Psoas muscle (tissue), 8 donors: ENCODE measurements around the gene SLCO2B1. TPM values are rescaled to one million over a fixed set of nuclear protein-coding genes. Genes with fewer than 3 reads are reported as not detected.

Experiments
- ATAC-seq, 4 donors: fragments of 200-7000 bp; cut with Tn5 transposase; one replicate each; pipeline ENCODE4 v1.9.1; 2020; ENCODE audit warnings: moderate library complexity in 3 of 4, mild to moderate bottlenecking in 2 of 4
- DNase-seq, 2 donors: peaks; one replicate each; pipeline ENCODE4 v3.0.0-alpha.2; 2020
- H3K27ac ChIP-seq: fragments of 200-600 bp; one replicate; pipeline ENCODE4 v1.8.0; 2022
- H3K27me3 ChIP-seq, 3 donors: fragments of 200-600 bp in 1 of 3; one replicate each; pipeline versions ENCODE4 v1.6.1 to v1.8.0; 2013 to 2022; ENCODE audit warnings: low read length in 2 of 3, mild to moderate bottlenecking in 2 of 3, moderate library complexity in 1 of 3; ENCODE audit not compliant: insufficient read depth in 3 of 3
- H3K36me3 ChIP-seq, 2 donors: fragments of 200-600 bp in 1 of 2; one replicate each; pipeline versions ENCODE4 v1.6.1 to v1.8.0; 2013 to 2022; ENCODE audit warnings: low read depth in 1 of 2, mild to moderate bottlenecking in 1 of 2, moderate library complexity in 1 of 2; ENCODE audit not compliant: insufficient read depth in 1 of 2
- H3K4me1 ChIP-seq: fragments of 200-600 bp; one replicate; pipeline ENCODE4 v1.8.0; 2022
- H3K4me3 ChIP-seq: fragments of 200-600 bp; one replicate; pipeline ENCODE4 v1.8.0; 2022; ENCODE audit warnings: mild to moderate bottlenecking
- H3K9me3 ChIP-seq: fragments of 200-600 bp; one replicate; pipeline ENCODE4 v1.8.0; 2022
- CTCF ChIP-seq: fragments of 200-600 bp; IDR thresholded peaks from one replicate; pipeline ENCODE4 v1.8.0; 2022; ENCODE audit warnings: antibody characterized with exemption
- WGBS, 3 donors: extraction: QIAGEN DNeasy Blood & Tissue Kit; methylation state at CpG; one replicate each; pipeline versions ENCODE4 v1.1.6 to v1.1.7; 2013; 5-methylcytosine and 5-hydroxymethylcytosine counted together
- intact Hi-C, 2 donors: fragments of 100-400 bp; cut with DNase I; formaldehyde crosslinking; loops; one replicate each; pipeline versions ENCODE4 v1.11.0 to v1.14.2; 2022
- polyA plus RNA-seq, 3 donors: library from polyadenylated mRNA; stranded (reverse); fragments of 200-250 nt; gene quantifications; one replicate each; pipeline ENCODE4 v1.2.3, GENCODE V29; 2013
- total RNA-seq, 4 donors: library from RNA; stranded (reverse); fragmentation: NEBNext Ultra II Directional in 2 of 4; extraction: Animal tissue kit (Norgen Biotek cat#: 25700) in 2 of 4; gene quantifications; one replicate each; pipeline versions ENCODE4 v1.2.1 to v1.2.4, GENCODE V29; 2021 to 2023
- donor health status: healthy with polysubstance abuse.
- donor health status: DM: no; HTN: no; CAD: no; lungs with moderate emphysema.
- donor health status: Bipolar disorder and iron deficiency.
- donor health status: healthy.
- donor health status: DM: yes; HTN: yes; CAD: no.
- donor health status: DM: no; HTN: no; CAD: no.
- donor health status: DM: no; HTN: no; CAD: no.
- donor health status: DM: yes; HTN: yes; CAD: no.

SLCO2B1 gene
- total and polyA plus RNA-seq, 7 donors, result 1.2 to 17.7 (median 10.7) TPM

GRCh38 chr11:75242722-75243600 is 92.1 kb downstream of the SLCO2B1 start:
- H3K27me3 ChIP-seq, result peaks cover 0 to 29% (median 14%) of the 10 kb centered on the region in 3 donors
- intact Hi-C loops, result loop anchor here in 1 of 2 donors (5.0 to 10.0 kb wide), 2 partner anchors 218 to 311 kb away; no protein-coding TSS in a partner anchor

GRCh38 chr11:75244052-75244814 is 93.3 kb downstream of the SLCO2B1 start:
- intact Hi-C loops, result loop anchor here in 1 of 2 donors (5.0 to 10.0 kb wide), 2 partner anchors 219 to 312 kb away; no protein-coding TSS in a partner anchor
- ATAC-seq (no peak), DNase-seq (no peak)
- Histone ChIP-seq H3K36me3 (no peaks in the 10 kb centered on the region), H3K9me3 (no peaks in the 10 kb centered on the region), H3K4me1 (peaks cover 6% of the 10 kb centered on the region), H3K27me3 (peaks cover 0 to 29% (median 14%) of the 10 kb centered on the region in 3 donors), H3K4me3 (no peak overlapping the region), H3K27ac (no peak overlapping the region)
- WGBS, 3 donors, result 77 to 85% (median 81%) methylated on average over 10 of the region's 10 CpGs
- TF ChIP-seq CTCF, result no peak

More at GRCh38 chr11:75242722-75243600, 92.1 kb downstream of the SLCO2B1 start:
- DNase-seq, result no peak
- no peak for TF ChIP-seq CTCF
- H3K9me3 ChIP-seq, result no peaks in the 10 kb centered on the region
- peaks cover 3% of the 10 kb centered on the region for H3K4me1 ChIP-seq
- H3K36me3 ChIP-seq, result no peaks in the 10 kb centered on the region
- H3K27ac ChIP-seq, result no peak overlapping the region
- 79 to 81% (median 79%) methylated on average over 16 of the region's 16 CpGs for WGBS, 3 donors
- no peak for ATAC-seq
- no peak overlapping the region for H3K4me3 ChIP-seq

GRCh38 chr11:75245356-75246005 is 94.6 kb downstream of the SLCO2B1 start:
- Histone ChIP-seq H3K9me3 (no peaks in the 10 kb centered on the region), H3K27me3 (peaks cover 0 to 21% (median 11%) of the 10 kb centered on the region in 3 donors), H3K27ac (no peak overlapping the region), H3K36me3 (no peaks in the 10 kb centered on the region), H3K4me3 (no peak overlapping the region), H3K4me1 (peaks cover 4% of the 10 kb centered on the region)
- DNase-seq, result no peak
- TF ChIP-seq CTCF, result no peak
- intact Hi-C loops, result loop anchor here in 1 of 2 donors (2.0 to 10.0 kb wide), 2 partner anchors 103 to 221 kb away; no protein-coding TSS in a partner anchor
- WGBS, 3 donors, result 62 to 79% (median 75%) methylated on average over 5 of the region's 5 CpGs
- no peak for ATAC-seq

- DNase-seq (no peak), ATAC-seq (no peak)
- intact Hi-C loops, result loop anchor here in 1 of 2 donors (2.0 to 10.0 kb wide), 2 partner anchors 103 to 221 kb away; no protein-coding TSS in a partner anchor
- Histone ChIP-seq H3K36me3 (no peaks in the 10 kb centered on the region), H3K4me1 (peaks cover 4% of the 10 kb centered on the region), H3K4me3 (no peak overlapping the region), H3K27me3 (peaks cover 0 to 15% (median 6%) of the 10 kb centered on the region in 3 donors), H3K9me3 (no peaks in the 10 kb centered on the region), H3K27ac (no peak overlapping the region)
- TF ChIP-seq CTCF, result no peak
- 26 to 54% (median 34%) methylated on average over 7 of the region's 7 CpGs for WGBS, 3 donors
These were observed 95.2 kb downstream of the SLCO2B1 start for GRCh38 chr11:75246006-75246670.
